NT2/D1 (cell line): ENCODE measurements around the gene PCNX1.

ENCODE experiments used
- DNase-seq: peaks from one replicate; pipeline ENCODE4 v3.0.0-alpha.2; 2011; ENCODE audit warnings: low read depth, low spot score
- H3K27me3 ChIP-seq: 2 replicates; pipeline ENCODE4 v1.6.0; 2011; ENCODE audit warnings: mild to moderate bottlenecking; ENCODE audit not compliant: insufficient read length, insufficient read depth
- H3K36me3 ChIP-seq: 2 replicates; pipeline ENCODE4 v1.6.1; 2011; ENCODE audit warnings: mild to moderate bottlenecking, low read length, mixed read lengths; ENCODE audit not compliant: insufficient read depth, insufficient read length
- H3K4me1 ChIP-seq: 2 replicates; pipeline ENCODE4 v1.5.1; 2011; ENCODE audit not compliant: insufficient read depth, insufficient read length
- H3K4me3 ChIP-seq: 2 replicates; pipeline ENCODE4 v1.5.1; 2011; ENCODE audit warnings: low read depth; ENCODE audit not compliant: insufficient read length
- H3K9ac ChIP-seq: 2 replicates; pipeline ENCODE4 v1.6.0; 2011; ENCODE audit warnings: low read depth; ENCODE audit not compliant: insufficient read length
- H3K9me3 ChIP-seq: 2 replicates; pipeline ENCODE4 v1.5.1; 2011; ENCODE audit warnings: mild to moderate bottlenecking, low read length; ENCODE audit not compliant: insufficient read depth
- SUZ12 ChIP-seq: IDR thresholded peaks from 2 replicates; pipeline ENCODE4 v1.6.1; 2011; ENCODE audit not compliant: insufficient read length, insufficient read depth; ENCODE audit errors: extremely low read depth
- YY1 ChIP-seq: IDR thresholded peaks from 2 replicates; pipeline ENCODE4 v1.6.1; 2011; ENCODE audit not compliant: insufficient read length, insufficient read depth
- ZNF274 ChIP-seq: IDR thresholded peaks from 2 replicates; pipeline ENCODE4 v1.6.1; 2011; ENCODE audit warnings: mild to moderate bottlenecking, low read depth, low read length

Gene PCNX1

DNA sequence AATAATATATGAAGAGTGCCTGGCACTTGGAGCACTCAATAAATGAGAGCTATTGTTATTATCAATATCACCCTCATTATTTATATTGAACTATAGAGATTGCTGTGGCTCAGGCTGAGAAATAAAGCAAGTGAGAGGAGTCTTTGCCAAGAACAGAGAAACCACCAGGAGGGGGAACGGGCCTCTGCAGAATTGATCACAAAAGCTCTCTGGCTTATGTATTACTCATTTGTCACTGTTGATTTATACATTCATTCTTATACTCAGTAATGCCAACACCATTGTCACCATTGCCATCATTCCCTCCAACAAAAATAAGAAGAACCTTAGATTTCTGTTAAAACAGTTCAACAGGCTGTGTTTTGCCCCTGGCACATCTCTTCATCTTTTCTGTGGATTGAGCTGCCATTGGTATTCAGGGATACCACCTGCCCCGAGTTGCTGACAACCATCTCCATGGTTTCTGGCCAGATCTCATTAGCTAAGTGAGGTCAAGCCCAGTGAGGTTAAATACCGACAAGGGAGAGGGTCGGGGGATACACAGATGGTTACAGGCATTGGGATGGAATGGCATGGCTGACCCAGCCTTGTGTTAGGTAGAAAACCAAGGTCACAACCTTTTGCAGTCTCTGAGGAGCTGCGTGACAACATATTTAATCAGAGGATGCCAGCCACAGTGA is 21.8 kb upstream of the PCNX1 start:
- Histone ChIP-seq H3K36me3 (no peaks in the 10 kb centered on the region), H3K4me3 (no peak overlapping the region), H3K27me3 (no peaks in the 10 kb centered on the region), H3K4me1 (no peaks in the 10 kb centered on the region), H3K9me3 (no peaks in the 10 kb centered on the region), H3K9ac (no peak overlapping the region)
- TF ChIP-seq YY1 (no peak), SUZ12 (no peak), ZNF274 (no peak)
- no peak for DNase-seq

DNA sequence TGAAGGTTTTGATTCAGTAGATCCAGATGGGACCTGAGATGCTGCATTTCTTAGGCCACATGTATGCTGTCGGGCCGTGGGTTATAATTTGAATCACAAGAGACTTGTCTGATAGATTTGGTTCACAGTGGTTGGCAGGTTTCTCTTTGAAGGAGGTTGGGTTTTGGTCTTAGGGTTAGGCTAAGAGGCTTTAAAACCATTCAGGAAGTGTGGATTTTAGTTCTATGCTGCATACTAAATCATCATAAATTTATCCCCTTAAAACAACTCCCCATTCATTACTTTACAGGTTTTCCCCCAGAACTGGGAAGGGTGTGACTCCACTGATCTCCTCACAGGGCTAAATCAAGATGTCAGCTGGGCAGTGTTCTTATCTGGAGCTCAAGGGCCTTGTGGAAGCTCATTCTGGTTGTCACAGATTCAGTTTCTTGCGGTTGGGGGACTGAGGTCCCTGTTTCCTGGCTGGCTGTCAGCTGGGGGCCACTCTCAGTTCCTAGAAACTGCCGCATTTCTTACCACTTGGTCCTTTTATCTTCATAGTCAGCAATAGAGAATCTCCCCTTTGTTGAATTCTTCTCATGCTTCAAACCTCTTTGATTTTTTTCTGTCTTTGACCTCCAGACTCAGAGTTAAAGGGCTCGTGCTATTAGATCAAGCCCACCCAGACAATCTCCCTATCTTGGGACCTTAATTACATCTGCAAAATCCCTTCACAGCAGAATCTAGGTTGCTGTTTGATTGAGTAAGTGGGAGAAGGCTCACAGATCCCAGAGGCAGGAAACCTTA is 20.6 kb upstream of the PCNX1 start:
- Histone ChIP-seq H3K9me3 (no peaks in the 10 kb centered on the region), H3K9ac (no peak overlapping the region), H3K4me3 (no peak overlapping the region), H3K4me1 (no peaks in the 10 kb centered on the region), H3K27me3 (no peaks in the 10 kb centered on the region), H3K36me3 (no peaks in the 10 kb centered on the region)
- no peak for TF ChIP-seq SUZ12
- no peak for TF ChIP-seq ZNF274
- TF ChIP-seq YY1, result no peak
- no peak for DNase-seq

DNA sequence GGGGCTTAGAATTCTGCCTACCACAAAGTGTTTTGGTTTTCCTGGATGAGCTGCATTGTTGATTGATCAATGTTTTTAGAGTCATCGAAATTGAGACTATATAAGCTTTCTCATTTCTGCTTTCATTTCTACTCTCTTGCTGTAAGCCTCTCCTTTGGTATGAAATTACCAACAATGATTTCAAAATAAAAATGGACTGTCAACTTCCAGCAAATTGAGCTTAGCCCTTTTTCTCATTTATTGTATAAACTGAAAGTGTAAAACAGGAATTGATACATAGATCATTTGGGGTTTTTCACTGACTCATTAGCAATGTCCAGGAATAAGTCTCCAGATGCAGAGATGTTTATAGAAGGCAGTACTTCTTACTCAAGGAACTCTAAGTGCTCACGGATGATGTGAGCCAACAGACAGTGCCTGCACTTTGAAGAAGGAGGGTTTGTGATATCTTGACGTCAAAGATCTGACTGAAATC is 20.0 kb upstream of the PCNX1 start:
- Histone ChIP-seq H3K9me3 (no peaks in the 10 kb centered on the region), H3K4me1 (no peaks in the 10 kb centered on the region), H3K4me3 (no peak overlapping the region), H3K27me3 (no peaks in the 10 kb centered on the region), H3K36me3 (no peaks in the 10 kb centered on the region), H3K9ac (no peak overlapping the region)
- TF ChIP-seq ZNF274 (no peak), SUZ12 (no peak), YY1 (no peak)
- DNase-seq, result no peak

DNA sequence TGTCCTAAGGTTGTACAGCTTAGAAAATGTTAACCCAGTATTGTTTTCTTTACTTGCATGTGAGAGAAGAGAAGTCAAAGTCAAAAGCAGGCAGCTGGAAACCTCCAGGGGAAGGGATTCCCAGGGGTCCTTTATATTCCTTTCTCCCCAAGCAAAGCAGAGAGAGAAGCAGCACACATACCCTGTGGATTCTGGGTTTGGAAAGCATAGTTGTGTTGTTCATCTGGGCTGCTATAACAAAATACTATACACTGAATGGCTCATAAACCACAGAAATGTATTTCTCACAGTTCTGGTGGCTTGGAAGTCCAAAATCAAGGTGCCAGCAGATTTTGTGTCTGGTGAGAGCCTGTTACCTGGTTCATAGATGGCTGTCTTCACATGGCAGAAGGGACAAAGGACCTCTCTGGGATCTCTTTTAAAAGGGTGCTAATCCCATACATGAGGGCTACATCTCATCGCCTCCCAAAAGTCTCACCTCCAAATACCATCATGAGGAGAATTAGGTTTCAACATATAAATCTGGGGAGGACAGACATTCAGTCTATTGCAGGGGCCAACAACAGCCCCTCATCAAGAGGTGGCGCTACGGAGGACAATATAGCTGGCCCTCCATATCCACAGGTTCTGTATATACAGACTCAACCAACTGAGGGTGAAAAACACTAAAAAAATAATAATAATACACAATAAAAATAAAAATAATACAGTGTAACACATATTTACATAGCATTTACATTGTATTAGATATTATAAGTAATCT is 19.3 kb upstream of the PCNX1 start:
- TF ChIP-seq ZNF274 (no peak), SUZ12 (no peak), YY1 (no peak)
- no peaks in the 10 kb centered on the region for H3K9me3 ChIP-seq
- H3K4me3 ChIP-seq, result no peak overlapping the region
- no peaks in the 10 kb centered on the region for H3K36me3 ChIP-seq
- DNase-seq, result no peak
- H3K9ac ChIP-seq, result no peak overlapping the region
- no peaks in the 10 kb centered on the region for H3K4me1 ChIP-seq
- no peaks in the 10 kb centered on the region for H3K27me3 ChIP-seq

DNA sequence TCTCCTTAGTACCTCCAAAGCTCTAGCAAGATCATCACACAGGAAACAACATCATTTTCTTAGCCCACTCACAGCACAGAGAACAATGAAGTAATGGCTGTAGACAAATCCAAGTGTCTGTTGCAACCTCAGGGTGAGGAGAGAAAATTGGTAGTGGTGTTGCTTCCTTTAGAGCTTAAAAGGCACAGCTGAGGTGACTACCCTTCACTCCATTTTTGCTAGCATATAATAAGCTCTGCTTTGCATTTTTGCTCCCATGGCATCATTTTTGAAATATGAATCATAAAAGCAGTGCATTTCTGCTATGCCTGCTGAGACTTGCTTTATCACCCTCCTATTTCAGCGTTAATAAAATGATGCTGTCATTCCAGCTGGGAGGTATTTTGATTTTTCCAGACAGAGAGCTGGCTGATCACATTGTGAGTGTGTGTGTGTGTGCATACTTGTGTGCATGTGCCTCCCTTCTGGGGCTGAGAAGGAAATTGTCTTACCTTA is 18.5 kb upstream of the PCNX1 start:
- Histone ChIP-seq H3K9me3 (no peaks in the 10 kb centered on the region), H3K4me3 (no peak overlapping the region), H3K4me1 (no peaks in the 10 kb centered on the region), H3K27me3 (no peaks in the 10 kb centered on the region), H3K9ac (no peak overlapping the region), H3K36me3 (no peaks in the 10 kb centered on the region)
- DNase-seq, result no peak
- TF ChIP-seq SUZ12 (no peak), ZNF274 (no peak), YY1 (no peak)

DNA sequence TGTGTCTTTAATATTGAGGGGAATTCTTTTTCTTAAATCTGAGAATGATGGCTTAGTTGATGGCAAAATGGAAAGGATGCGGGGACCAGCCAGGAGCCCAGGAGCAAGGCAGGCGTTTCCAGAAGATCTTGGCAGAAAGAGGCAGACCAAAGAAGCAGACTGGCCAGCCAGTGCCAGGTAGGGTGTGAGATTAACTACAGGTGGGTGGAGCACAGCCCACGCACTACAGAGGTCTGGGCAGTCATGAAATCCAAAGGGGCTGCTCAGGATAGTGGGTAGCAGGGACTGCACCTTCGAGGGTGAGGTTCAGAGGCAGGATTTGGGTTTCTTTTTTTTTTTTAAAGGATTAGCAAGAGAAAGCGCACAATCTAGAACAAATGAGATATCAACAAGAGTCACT is 17.7 kb upstream of the PCNX1 start:
- H3K36me3 ChIP-seq, result no peaks in the 10 kb centered on the region
- no peaks in the 10 kb centered on the region for H3K9me3 ChIP-seq
- no peak overlapping the region for H3K4me3 ChIP-seq
- no peak overlapping the region for H3K9ac ChIP-seq
- no peak for TF ChIP-seq SUZ12
- TF ChIP-seq YY1, result no peak
- TF ChIP-seq ZNF274, result no peak
- no peak for DNase-seq
- H3K4me1 ChIP-seq, result no peaks in the 10 kb centered on the region
- no peaks in the 10 kb centered on the region for H3K27me3 ChIP-seq

DNA sequence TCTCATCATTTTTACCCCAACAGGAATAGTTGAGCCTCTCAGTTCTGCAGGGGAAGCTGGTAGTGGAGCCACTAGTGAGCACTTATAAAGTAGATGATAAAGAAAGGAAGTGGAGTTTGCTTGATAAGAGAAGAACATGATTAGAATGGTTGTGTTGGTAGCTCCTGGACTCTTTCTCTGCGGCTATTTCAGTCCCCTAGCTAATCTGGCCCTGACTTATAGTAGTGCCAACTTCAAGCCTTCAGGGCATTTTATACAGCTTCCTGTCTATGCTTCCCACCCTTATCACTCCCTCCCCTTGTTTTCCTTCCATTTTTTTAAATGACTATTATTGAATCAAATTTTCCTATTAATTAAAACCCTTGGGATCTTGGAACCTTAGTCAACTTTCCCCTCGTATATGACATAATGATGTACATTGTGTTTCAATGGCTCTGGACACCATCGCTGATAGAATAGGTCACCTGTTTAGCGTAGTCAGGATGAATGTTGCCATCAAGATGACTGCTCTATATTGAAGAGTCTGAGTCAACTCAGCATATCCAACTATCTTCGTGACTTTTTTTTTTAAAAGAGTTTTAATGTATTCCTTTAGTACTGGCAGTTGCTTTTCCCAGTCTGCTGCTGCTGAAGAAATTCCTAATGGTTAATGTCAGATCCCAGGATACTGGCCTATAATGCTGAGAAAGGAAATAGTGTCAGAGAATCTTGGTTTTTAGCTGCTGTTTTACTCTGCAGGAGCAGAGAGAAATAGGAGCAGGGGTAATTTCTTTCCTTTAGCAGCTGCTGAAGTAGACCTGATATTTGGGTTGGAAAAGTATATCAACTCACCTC is 16.2 kb upstream of the PCNX1 start:
- TF ChIP-seq ZNF274, result no peak
- TF ChIP-seq YY1, result no peak
- TF ChIP-seq SUZ12, result no peak
- no peak for DNase-seq
- Histone ChIP-seq H3K36me3 (no peaks in the 10 kb centered on the region), H3K27me3 (no peaks in the 10 kb centered on the region), H3K4me1 (no peaks in the 10 kb centered on the region), H3K4me3 (no peak overlapping the region), H3K9me3 (no peaks in the 10 kb centered on the region; the same call in 1 of the 2 replicates), H3K9ac (no peak overlapping the region)
